GM21423 (cell line): ENCODE results near the gene MSMO1.
"Not testable (repeated sequence)": the region's sequence is repeated elsewhere in the genome, so short reads cannot be mapped to it uniquely, and the experiment has no call there.

Source experiments
- ATAC-seq: cut with Tn5 transposase; IDR thresholded peaks from one replicate; pipeline ENCODE4 v1.9.1; 2021; ENCODE audit warnings: mild to moderate bottlenecking, moderate library complexity; ENCODE audit not compliant: unreplicated experiment

MSMO1 gene

GRCh38 chr4:165324236-165324917 is 3.1 kb upstream of the MSMO1 start:
- no peak for ATAC-seq

GRCh38 chr4:165324918-165325304 is 2.6 kb upstream of the MSMO1 start:
- ATAC-seq = no peak

GRCh38 chr4:165325732-165326512 is 1.5 kb upstream of the MSMO1 start:
- no peak for ATAC-seq

GRCh38 chr4:165326831-165327210 is 648 bp upstream of the MSMO1 start:
- no peak for ATAC-seq

- ATAC-seq = no peak
These were observed 594 bp downstream of the MSMO1 start for GRCh38 chr4:165328101-165328425.

DNA sequence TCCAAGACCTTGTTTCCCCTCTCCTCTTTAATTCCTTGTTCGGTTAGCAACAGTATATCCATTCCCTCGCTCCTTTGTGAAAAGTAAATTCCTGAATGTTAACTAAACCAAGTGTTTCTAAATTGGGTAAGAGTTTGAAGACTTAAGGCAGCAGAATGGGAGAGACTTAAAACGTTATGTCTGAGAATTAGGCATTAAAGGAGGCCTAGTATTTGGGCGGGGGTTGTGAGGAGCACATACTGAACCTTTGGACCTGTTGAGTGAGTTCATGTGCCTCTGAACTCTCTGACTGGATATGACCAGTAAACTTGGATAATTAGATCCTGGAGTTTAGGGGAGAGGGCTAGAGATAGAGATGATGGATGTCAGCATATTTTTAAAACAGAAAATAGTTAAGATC is 1.2 kb downstream of the MSMO1 start:
- ATAC-seq = no peak

- no peak for ATAC-seq
These were observed 2.6 kb downstream of the MSMO1 start for GRCh38 chr4:165330071-165330470.

GRCh38 chr4:165330666-165331065 is 3.2 kb downstream of the MSMO1 start:
- no peak for ATAC-seq

DNA sequence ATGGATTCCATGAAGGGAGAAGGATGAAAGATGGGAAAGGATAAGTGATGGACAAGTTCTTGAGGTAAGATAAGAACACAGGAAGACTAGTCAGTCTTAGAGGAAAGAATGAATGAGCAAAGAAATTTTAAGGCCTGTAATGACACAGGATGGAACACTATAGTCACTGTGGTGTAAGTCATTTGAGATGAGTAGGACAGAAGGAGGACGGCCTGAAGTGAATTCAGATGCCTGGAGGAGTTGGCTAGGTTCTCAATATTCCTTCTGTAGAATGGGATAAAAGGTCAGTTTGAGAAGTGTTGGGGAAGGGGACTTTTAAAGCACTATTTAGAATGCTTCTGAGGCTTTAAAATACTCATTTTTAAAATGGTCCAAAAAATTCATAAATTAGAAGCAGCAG is 3.9 kb downstream of the MSMO1 start:
- no peak for ATAC-seq

DNA sequence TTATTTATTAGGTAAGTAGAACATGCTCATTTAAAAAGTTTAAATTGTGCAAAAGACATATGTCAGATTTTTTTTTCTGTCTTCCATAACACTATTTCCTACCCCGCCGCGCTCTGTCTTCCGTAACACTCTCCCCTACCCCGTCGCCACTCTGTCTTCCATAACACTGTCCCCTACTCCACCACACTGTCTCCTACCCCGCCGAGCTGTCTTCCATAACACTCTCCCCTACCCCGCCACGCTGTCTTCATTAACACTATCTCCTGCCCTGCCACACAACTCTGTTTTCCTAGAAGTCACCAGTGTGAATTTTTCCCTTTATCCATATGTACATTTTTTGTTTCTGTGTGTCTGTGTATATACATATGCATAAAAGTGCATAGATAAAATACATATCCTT is 4.4 kb downstream of the MSMO1 start:
- no peak for ATAC-seq

- ATAC-seq = no peak
These were observed 5.0 kb downstream of the MSMO1 start for GRCh38 chr4:165332502-165332901.

GRCh38 chr4:165335163-165335703 is 7.8 kb downstream of the MSMO1 start:
- no peak for ATAC-seq

- ATAC-seq = no peak
These were observed 9.3 kb downstream of the MSMO1 start for GRCh38 chr4:165336743-165337142.

GRCh38 chr4:165342340-165342739 is 14.9 kb downstream of the MSMO1 start:
- ATAC-seq = not testable (repeated sequence)

- ATAC-seq = no peak
These were observed 16.1 kb downstream of the MSMO1 start for GRCh38 chr4:165343353-165344191.

- no peak for ATAC-seq
These were observed 18.4 kb downstream of the MSMO1 start for GRCh38 chr4:165345666-165346417.

DNA sequence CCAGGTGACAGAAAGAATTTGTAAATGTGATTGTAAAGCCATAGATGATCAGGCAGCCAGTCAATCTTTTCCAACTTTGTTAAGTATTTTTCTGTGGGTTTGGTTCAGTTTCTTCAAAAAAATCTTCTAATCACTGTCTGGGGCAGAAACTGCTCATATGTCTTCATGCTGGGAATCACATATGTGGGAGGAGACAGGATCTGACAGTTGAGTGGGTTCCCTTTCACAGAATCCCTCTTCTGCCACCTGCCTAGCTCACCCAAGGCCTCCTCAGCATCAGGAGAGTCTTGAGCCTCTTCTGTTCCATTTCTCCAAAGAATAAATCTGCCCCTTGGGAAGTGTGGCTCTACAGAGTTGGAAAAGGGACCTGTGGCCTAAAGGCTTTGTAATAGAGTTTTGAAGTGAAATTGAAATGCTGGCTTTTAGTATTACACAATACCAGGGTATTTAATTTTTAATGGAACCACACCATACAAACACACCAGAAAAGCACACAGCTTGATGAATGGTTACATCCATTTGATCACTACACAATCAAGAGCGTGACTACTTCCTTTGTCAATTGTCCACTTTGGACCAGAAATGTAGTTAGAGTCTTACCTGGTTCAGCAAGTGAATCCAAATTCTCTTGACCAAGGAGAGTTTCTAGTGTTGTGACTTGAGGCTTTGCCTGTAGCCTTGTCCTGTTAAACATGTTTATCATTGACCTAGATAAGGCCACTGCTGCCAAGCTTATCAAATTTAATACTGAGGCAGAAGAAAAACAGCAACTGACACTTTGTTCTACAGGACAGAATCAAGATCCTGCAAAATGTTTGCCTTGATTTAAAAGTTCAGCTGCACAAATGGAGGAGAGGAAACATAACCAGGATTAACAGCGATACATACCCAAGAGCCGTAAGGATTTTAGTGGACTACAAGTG is 20.4 kb downstream of the MSMO1 start:
- no peak for ATAC-seq

DNA sequence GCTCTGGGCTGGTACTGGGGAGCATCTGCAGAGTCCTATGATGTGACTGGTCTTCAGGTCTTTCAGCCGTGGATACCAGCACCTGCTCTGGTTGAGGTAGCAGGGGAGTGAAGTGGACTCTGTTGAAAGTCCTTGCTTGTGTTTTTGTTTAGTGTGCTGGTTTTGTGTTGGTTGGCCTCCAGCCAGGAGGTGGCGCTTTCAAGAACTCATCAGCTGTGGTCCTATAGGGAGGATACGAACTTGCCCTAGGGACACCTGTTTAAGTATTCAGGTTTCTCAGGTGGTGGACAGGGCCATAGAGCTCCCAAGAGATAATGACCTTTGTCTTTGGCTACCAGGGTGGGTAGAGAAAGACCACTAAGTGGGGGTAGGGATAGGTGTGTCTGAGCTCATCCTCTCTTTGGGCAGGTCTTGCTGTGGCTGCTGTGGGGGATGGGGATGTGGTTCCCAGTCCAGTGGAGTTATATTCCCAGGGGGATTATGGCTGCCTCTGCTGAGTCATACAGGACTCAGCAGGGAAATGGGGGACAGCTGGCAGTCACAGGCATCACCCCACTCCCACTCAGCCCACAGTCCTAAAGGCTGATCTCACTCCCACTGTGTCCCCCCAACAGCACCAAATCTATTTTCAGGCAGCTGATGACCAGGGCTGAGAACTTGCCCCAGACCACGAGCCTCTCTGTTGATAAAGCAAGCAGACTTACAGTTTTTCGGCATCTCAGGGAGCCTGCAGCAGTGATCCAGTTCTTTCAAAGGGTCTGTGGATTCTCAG is 24.1 kb downstream of the MSMO1 start:
- no peak for ATAC-seq

DNA sequence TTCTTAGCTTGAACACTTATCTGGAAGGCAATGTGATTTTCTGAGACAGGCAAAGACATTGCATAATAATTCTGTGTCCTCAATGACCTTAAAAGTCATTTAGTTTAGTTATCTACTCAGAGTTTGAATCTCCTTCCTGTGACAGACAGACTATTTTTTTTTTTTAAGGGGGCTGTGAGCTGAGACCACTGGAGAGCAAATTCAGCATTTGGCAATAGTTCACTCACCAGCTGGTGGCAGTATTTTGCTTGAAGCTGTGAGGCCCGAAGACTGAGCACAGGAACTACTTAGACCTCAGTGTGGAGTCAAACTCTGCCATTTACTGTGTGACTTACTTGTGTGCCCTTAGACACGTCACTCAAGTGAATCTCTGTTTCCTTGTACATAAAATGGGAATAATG is 28.4 kb downstream of the MSMO1 start:
- peak; percentile 72 for ATAC-seq
